ENCODE measurements around the gene GNG2.

DNA sequence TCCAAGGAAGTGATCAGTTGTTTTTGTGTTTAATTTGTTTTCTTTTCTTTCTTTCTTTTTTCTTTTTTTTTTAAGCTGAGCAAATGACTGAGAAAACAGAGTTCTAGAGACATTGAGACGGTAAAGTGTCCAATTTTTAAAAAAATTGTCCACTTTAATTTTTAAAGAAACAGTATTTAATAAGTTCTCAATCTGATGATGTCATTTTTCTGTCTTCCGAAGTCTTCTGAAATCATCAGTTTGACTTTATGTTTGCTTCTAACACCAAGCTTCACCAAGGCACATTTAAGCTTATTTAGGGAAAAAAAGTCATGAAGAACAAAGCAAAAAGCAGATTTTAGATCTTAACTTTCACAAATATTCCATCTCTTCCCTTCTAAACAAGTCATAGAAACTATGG is 65.6 kb downstream of the GNG2 start:
- TF ChIP-seq, protein P1, sequence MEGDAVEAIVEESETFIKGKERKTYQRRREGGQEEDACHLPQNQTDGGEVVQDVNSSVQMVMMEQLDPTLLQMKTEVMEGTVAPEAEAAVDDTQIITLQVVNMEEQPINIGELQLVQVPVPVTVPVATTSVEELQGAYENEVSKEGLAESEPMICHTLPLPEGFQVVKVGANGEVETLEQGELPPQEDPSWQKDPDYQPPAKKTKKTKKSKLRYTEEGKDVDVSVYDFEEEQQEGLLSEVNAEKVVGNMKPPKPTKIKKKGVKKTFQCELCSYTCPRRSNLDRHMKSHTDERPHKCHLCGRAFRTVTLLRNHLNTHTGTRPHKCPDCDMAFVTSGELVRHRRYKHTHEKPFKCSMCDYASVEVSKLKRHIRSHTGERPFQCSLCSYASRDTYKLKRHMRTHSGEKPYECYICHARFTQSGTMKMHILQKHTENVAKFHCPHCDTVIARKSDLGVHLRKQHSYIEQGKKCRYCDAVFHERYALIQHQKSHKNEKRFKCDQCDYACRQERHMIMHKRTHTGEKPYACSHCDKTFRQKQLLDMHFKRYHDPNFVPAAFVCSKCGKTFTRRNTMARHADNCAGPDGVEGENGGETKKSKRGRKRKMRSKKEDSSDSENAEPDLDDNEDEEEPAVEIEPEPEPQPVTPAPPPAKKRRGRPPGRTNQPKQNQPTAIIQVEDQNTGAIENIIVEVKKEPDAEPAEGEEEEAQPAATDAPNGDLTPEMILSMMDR (conservative IDR thresholded peaks at IDR 0.05; ENCODE audit: low read depth, low read length), result no peak
- no peak for TF ChIP-seq EZH2 (IDR thresholded peaks at IDR 0.05; ENCODE audit: borderline replicate concordance, low read depth, low read length, poor library complexity, severe bottlenecking)
